ENCODE measurements around the gene PRKAG2.
"Not testable (repeated sequence)": the region's sequence is repeated elsewhere in the genome, so short reads cannot be mapped to it uniquely, and the experiment has no call there.

Gene PRKAG2

DNA sequence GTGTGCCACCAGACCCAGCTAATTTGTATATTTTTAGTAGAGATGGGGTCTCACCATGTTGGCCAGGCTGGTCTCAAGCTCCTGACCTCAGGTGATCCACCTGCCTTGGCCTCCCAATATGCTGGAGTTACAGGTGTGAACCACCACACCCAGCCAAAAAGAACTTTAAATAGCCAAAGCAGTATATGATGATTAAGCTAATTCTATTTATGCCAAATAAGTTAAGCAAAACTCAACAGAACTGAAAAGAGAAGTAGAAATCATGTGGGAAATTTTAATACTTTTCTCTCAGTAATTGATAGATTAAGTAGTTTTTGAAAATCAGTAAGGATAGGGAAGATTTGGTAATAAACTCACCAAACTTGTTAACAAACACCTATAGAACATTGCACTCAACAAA is 332.7 kb downstream of the PRKAG2 start:
- Histone ChIP-seq H3K27ac (no peak overlapping the region), H3K4me3 (no peak overlapping the region)

DNA sequence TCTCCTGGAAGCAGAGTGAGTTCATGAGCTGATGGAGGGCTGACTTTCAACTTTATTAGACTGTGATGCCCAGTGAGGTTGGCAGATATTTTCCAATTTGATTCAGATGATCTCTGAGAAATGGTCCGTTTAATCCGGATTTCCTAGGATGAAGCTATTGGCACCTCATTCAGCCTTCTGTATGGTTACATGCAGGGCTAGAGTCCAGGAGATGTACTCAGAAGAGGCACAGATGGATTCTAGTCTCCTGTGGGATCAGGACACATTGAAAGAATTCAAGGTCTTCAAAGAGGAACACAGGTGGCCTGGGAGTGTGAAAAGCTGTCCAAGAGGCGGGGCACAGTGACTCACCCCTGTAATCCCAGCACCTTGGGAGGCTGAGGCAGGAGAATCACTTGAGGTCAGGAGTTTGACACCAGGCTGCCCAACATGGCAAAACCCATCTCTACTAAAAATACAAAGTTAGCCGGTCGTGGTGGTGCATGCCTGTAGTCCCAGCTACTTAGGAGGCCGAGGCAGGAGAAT is 334.2 kb downstream of the PRKAG2 start:
- no peak overlapping the region for H3K27ac ChIP-seq
- H3K4me3 ChIP-seq: no peak overlapping the region

DNA sequence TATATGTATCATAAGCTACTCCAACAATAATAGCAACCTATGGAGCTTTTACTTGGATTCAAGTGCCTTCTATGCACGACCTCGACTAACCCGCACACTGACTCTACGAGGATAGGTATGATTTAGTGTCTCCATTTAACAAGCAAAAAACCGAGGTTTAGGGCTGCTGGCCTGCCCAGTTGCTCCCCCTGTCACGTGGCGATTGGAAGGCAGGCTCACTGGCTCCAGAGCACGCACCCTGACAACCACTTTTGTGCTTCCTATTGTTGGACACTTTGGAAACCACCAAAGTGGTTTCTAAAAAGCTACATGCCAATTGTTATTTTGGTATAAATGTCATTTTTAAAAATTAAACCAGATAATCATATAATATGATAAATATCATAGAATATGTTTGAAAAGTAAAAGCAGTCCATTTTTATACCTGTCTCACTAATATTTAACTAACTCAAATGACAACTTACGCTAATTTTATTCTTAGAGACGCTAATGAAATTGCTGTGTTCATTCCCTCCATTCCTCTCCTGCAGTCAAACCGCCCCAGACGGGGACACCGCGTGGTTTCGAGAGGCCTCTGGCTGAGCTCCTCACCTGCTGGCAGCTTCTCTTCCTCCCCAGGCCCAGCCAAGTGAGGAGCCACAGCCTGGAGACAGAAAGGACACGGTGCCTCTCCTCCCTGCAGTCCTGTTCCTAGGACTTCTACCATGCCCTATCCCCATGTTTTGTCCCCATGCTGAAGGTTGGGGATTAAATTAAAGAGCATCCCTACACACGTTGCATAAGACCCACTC is 335.0 kb downstream of the PRKAG2 start:
- H3K27ac ChIP-seq: no peak overlapping the region
- H3K4me3 ChIP-seq: no peak overlapping the region

DNA sequence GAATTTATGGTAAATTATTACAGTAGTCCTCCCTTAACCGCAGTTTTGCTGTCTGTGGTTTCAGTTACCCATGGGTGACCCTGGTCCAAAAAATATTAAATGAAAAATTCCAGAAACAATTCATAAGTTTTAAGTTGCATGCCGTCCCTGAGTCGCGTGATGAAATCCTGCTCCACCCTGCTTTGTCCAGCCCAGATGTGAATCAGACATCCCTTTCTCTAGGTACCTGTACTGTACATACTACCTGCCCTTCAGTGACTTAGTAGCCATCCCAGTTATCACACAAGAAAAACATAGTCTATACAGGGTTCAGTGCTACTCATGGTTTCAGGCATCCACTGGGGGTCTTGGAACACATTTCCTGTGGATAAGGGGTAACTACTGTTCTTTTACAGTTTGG is 336.8 kb downstream of the PRKAG2 start:
- Histone ChIP-seq H3K27ac (no peak overlapping the region), H3K4me3 (no peak overlapping the region)

DNA sequence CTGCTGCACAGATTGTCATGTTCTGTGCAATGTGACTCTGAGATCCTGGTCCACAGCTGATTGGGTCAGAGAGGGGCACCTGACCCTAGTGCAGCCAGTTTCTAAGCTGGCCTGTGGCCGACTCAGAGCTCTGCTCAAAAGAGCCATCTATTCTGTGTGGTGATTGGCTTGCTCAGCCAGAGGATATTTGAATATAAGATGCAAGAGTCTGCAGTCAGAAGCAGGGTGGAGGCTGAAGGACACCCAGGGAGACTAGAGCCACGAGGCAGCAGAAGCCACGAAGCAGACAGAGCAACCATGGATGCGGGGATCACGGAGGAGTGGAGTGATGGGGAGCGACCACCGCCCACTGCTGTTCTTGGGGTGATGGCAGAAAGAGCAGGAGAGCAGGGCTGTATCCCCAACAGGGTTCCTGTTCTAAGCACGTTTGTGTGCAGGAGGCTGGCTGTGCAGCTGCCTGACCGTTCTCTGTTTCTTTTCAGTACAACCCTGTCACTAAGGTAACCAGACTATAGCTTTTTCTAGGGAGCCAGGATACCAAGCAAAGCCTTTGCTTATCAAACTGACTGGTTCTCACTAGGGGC is 337.7 kb downstream of the PRKAG2 start:
- Histone ChIP-seq H3K4me3 (no peak overlapping the region), H3K27ac (no peak overlapping the region)

DNA sequence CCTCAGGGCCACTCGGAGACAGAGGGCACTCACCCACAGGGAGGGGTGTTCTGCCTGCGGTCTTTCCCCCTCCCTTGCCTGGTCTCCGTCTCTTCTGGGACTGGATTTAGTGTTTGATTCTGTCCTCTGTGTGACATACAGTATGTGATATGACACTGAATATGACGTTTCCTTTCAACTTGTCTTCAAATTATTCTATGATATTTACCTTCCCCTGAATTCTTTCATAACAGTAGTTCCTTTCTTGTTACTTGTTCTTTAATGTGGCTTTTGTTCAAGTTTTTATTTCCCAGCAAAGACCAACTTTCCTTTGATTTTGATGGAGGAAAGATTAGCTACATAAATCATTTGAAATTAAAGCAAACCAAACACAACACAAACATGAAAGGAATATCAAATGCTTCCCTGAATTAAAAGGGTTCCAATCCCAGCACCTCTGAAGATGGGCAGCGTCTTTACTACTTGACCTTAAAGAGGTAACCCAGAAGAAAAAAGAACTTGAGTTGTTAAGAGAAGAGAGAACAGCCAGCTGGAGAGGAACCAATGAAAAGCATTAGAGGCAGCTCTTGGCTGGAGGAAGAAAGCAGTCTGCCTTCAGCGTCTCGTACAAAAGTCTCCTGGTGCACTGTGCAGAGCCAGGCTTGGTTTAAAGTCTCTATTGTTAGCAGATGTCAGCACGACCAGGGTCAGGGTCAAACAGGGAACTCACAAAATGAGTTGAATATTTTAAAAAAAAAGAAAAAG is 338.9 kb downstream of the PRKAG2 start:
- H3K4me3 ChIP-seq: no peak overlapping the region
- no peak overlapping the region for H3K27ac ChIP-seq

DNA sequence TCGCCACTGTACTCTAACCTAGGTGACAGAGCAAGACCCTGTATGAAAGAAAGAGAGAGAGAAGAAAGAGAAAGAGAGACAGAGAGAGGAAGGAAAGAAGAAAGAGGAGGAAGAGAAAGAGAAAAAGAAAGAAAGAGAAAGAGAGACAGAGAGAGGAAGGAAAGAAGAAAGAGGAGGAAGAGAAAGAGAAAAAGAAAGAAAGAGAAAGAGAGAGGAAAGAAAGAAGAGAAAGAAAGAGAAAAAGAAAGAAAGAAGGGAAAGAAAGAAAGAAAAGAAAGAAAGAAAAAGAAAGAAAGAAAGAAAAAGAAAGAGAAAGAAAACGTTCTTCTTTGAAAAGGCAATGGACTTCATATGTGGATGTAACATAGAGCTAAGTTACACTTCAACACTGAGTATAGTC is 340.7 kb downstream of the PRKAG2 start:
- not testable (repeated sequence) for H3K4me3 ChIP-seq, H3K27ac ChIP-seq

DNA sequence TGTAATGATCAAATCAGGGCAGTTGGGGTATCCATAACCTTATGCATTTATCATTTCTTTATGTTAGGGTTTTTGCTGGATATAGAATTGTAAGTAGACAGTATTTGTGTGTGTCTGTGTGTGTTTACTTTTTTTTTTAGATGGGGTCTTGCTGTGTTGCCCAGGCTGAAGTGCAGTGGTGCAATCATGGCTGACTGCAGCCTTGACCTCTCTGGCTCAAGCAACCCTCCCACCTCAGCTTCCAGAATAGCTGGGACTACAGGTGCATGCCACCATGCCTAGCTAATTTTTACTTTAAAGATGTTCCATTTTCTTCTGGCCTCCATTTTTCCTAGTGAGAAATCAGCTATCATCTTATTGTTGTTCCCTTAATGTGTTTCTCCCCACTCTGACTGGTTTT is 347.1 kb downstream of the PRKAG2 start:
- no peak overlapping the region for H3K4me3 ChIP-seq
- no peak overlapping the region for H3K27ac ChIP-seq

DNA sequence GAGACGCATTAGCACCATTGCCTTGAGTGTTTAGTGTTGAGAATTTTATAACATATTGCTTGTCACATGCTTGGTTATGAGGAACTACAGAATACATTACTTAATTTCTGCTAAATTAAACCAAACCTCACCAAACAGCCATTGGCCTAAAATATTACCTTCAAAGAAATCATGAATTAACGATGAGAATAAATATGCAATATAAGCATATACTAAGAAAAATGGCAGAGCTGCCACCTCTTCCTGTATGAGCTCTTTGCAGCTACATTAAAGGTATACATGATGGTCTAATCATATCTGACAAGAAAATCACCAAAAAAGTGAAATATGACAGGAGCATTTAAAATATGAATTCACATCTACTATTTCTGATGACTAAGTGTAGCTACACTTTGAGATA is 352.1 kb downstream of the PRKAG2 start:
- H3K4me3 ChIP-seq: no peak overlapping the region

DNA sequence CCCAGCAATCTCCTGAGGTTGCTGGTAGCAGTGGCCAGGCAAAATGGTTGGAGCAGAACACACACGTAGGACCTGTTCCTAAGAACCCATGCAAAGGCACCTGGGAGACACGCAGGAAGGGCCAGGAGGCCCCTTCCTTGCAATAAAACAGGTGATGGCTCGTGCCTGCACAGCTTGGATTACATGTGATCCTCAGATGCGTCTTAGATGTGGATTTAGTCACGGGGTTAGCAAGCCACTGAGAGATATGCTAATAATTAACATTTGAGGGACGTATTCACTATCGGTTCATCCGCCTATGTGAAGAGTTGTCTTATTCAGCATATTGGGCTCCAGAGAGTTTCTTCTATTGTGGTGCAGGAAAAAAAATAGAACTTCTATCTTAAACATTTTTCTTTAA is 352.6 kb downstream of the PRKAG2 start:
- no peak overlapping the region for H3K4me3 ChIP-seq

More for the DNA sequence above, 352.1 kb downstream of the PRKAG2 start:
- H3K27ac ChIP-seq: no peak overlapping the region

DNA sequence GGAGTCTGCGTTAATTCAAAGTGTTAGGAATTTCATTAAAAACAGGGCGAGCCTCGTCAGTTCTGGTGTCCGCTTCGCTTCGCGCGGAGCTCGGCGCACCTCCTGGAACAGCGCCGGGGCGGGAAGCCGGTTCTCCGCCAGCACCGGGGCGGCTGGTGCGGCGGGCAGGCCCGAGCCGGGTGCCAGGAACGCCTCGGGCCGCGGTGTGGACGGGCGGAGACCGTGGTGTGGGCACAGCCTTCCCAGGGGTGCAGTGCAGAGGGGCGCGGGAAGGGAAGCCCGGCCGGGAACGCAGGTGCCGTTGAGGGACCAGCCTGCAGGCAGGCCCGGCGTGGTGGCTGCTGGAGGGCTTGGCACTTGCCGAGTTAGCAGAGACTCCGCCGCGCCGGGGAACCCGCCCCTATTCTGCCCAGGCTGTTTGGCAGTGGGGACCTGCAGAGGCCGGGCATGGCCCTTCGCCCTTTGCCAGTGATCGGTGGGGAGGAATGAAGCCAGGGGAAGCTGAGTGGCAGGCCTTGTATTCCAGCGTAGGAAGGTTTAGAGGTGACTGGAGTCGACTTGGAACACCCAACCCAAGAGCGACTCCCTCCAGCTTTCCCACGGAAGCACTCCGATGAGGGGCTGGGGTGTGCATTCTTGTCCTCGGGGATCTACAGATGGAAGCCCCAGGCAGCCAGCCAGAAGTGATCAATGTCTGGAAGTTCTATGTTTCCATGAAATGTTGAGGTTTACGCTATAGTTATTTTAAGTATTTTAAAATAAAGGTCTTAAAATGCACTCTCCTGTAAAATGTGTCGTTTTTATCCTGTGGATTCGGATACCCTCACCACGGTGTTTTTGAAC is 356.3 kb downstream of the PRKAG2 start:
- Histone ChIP-seq H3K4me3 (peak overlapping the region; percentile 38 to 92 (median 71)), H3K27ac (peak overlapping the region; percentile 9 to 99 (median 90))

More for the DNA sequence above, 352.6 kb downstream of the PRKAG2 start:
- H3K27ac ChIP-seq: no peak overlapping the region

DNA sequence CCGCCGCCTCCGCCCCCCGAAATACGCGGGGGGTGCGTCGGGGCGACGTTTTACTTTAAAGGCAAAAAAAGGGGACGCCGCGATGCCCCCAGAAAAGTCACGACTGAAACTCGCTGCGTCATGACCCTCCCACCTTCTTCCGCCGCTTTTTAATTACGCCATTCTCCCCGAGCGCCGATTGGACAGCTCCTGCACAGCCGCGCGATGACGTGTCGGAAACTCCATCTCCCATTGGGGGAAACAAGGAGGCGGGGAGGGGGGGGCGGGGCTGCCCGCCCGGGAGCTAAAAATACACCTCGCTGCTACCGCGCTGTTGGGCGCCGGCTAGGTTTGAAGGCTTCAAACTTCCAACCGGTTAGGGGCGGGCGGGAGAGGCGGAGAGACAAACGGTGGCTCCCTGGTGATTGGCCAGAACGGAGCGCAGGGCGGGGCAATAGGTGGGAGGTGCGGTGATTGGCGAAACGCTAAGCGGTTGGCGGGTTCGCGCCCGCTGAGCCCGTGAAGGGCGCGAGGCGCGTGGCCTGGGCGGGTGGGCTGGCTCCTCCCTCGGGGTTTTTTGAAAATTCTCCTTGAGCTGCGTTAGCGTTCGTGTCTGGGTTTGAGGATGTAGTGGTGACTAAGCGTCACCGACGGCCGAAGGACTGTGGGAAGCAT is 357.0 kb downstream of the PRKAG2 start, which contains the start of gene RHEB:
Gene RHEB (minus strand): TSS at position 131 of the 654 bp plus-strand sequence. CDS start 384 bp downstream, outside the sequence.
- Histone ChIP-seq H3K4me3 (peak within 1 kb of the TSS; percentile 43 to 92 (median 84)), H3K27ac (peak within 1 kb of the TSS; percentile 87 to 100 (median 97))

DNA sequence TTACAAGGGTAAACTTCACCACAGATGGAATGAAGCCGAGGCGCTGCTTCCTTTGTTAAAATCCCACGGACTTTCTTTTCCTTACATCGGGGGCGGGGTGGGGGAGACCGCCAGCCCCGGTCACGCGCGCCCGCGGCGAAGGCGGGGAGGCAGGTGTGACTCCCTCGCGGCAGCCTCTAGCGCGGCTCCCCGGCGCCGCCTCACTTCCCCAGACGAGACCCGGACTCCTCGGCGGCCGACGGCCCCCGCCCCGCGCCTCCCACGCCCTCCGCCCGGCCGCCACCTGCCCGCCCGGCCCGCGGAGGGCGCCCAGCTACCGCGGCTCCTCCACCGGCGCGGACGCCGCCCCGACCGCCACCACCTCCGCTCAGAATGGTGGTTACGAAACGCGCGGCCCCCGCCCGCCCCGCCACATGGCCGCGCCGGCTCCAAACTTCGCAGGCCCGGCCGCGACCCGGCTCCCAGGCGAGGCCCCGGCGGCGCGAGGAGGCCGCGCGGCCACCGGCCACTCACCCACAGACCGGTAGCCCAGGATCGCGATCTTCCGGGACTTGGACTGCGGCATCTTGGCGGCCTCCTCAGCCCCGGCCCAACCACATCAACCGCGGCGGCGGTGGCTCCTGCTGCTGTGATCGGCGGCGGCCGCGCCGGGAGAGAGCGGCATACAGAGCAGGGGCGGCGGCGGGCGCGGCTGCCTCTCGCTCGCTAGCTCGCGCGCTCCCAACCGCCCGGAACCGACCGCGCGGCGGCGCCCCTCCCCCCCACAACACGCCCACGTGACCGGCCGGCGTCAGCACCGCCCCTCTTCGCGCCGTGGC is 357.8 kb downstream of the PRKAG2 start:
- Histone ChIP-seq H3K27ac (peak overlapping the region; percentile 87 to 100 (median 97)), H3K4me3 (peak overlapping the region; percentile 43 to 92 (median 84))

DNA sequence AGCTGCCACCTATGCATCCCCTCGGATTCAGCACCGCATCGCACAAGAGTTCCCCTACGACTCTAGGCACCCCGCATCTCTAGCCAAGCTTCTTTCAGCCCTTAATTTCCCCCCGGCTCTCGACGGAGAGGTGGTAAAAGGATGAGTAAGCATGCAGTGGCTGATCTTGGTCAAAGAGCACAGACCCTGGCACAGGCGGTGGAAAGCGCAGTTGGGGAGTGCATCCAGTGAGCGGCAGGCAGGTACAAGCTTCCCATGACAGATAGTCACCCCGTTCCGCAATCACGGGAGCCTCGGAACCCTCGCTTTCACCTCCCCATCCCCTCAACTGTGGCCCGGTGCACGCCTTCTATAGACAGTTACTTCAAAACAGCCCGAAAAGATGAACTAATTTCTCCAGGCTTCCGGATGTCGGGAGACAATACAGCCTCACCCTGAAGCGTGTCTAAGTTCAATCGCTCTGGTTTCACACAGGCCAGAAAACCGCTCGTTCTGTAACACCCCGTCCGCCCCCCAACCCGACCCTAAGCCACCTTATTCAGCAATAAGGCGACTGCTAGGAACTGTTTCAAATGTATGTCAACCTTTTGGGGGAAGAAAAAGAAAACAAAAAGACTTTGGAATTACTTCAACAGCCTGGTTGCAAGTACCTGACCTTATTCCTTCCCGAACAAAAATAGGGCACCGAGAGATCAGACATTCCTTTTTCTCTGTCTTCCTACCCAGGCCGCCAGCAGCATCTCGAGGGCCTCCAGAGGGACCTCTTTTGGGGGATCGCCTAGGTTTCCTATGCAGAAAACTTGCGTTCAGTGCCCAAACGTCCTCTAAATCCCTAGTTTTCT is 358.6 kb downstream of the PRKAG2 start:
- H3K27ac ChIP-seq: peak overlapping the region; percentile 87 to 100 (median 97)
- peak overlapping the region; percentile 43 to 92 (median 84) for H3K4me3 ChIP-seq

DNA sequence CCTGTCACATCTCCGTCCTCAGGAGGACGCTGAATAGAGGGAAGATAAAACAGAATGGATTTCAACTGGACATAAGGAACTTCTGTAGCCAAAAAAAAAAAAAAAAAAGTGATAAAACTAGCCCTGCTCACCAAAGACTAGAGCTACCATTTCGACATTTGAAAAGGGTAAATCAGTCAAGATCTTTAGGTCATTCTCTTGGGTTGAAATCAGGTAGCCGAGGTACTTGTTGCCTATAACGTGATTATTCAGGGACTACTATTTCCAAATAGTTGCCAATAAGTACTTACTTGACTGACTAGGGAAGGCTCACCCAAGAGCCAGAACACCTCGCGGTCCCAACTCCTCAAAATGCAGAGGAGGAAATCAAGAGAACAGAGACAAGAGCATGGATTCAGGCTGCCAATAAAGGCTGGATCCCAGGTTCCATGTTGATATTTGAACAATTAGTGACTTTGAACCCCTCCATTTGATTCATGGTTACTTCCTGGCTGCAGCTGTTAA is 359.3 kb downstream of the PRKAG2 start:
- H3K27ac ChIP-seq: peak overlapping the region in 15 of 21 experiments; percentile 87 to 99 (median 97)

DNA sequence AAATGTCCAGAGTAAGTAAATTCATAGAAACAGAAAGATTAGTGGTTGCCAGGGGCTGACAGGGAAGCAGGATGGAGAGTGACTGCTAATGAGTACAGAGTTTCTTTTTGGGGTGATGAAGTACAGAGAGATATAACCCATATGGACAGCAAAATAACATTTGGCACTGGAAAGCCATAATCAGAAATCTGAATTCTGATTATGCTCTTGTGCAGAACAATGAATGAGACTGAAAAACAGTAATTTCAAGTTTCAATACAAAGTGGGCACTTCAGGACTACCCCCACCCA is 361.7 kb downstream of the PRKAG2 start:
- Histone ChIP-seq H3K4me3 (no peak overlapping the region), H3K27ac (no peak overlapping the region)

More for the DNA sequence above, 359.3 kb downstream of the PRKAG2 start:
- H3K4me3 ChIP-seq: peak overlapping the region; percentile 43 to 92 (median 84)

Data from skin epidermis (tissue), 12 donors.